CD14-positive monocyte (primary cell): ENCODE results near the gene DNAH9. TPM values are rescaled to one million over a fixed set of nuclear protein-coding genes. Genes with fewer than 3 reads are reported as not detected.
"Not testable (repeated sequence)": the region's sequence is repeated elsewhere in the genome, so short reads cannot be mapped to it uniquely, and the experiment has no call there.

ENCODE experiments used
- DNase-seq, 3 donors: peaks; one replicate each; pipeline ENCODE4 v3.0.0-alpha.2; 2011 to 2022
- H2AFZ ChIP-seq: 2 replicates; pipeline ENCODE4 v1.6.0; 2012; ENCODE audit warnings: mild to moderate bottlenecking, low read depth, low read length, inconsistent platforms; ENCODE audit not compliant: insufficient read depth, poor library complexity, severe bottlenecking
- H3K27ac ChIP-seq, 2 donors: 1 replicate in 1 of 2; 2 replicates in 1 of 2; pipeline ENCODE4 v1.5.1; 2012 to 2013; ENCODE audit warnings: low read length in 2 of 2, control low read depth in 1 of 2, inconsistent platforms in 1 of 2, low read depth in 1 of 2, mild to moderate bottlenecking in 1 of 2
- H3K27me3 ChIP-seq, 2 donors: one replicate each; pipeline versions ENCODE4 v1.6.0 to v1.6.1; 2011 to 2013; ENCODE audit warnings: low read length in 2 of 2; ENCODE audit not compliant: control insufficient read depth in 2 of 2, insufficient read depth in 2 of 2
- H3K36me3 ChIP-seq, 2 donors: replicated peaks in 1 of 2; 1 replicate in 1 of 2; 2 replicates in 1 of 2; pipeline versions ENCODE4 v1.5.1 to v1.6.1; 2012 to 2013; ENCODE audit warnings: low read length in 2 of 2, control low read depth in 1 of 2, inconsistent platforms in 1 of 2, mild to moderate bottlenecking in 1 of 2; ENCODE audit not compliant: insufficient read depth in 2 of 2, control insufficient read depth in 1 of 2
- H3K4me1 ChIP-seq, 2 donors: 1 replicate in 1 of 2; 2 replicates in 1 of 2; pipeline versions ENCODE4 v1.5.1 to v1.6.1; 2012 to 2013; ENCODE audit warnings: low read length in 2 of 2, control low read depth in 1 of 2, inconsistent platforms in 1 of 2, mild to moderate bottlenecking in 1 of 2, moderate library complexity in 1 of 2; ENCODE audit not compliant: insufficient read depth in 2 of 2, control insufficient read depth in 1 of 2
- H3K4me2 ChIP-seq: replicated peaks from 2 replicates; pipeline ENCODE3; 2012; ENCODE audit warnings: low read length, moderate library complexity, mild to moderate bottlenecking; ENCODE audit not compliant: poor library complexity, severe bottlenecking; ENCODE audit errors: extremely low read depth
- H3K4me3 ChIP-seq, 3 experiments: fragments of 200-600 bp in 1 of 3; sonication (generic) in 1 of 3; replicated peaks in 1 of 3; 1 replicate in 2 of 3; 2 replicates in 1 of 3; pipeline ENCODE4 v1.5.1; 2011 to 2013; ENCODE audit warnings: low read length in 3 of 3, mild to moderate bottlenecking in 3 of 3, control low read depth in 2 of 3, low read depth in 2 of 3, inconsistent platforms in 1 of 3, moderate library complexity in 1 of 3
- H3K79me2 ChIP-seq: 2 replicates; pipeline ENCODE4 v1.6.0; 2012; ENCODE audit warnings: mild to moderate bottlenecking, control low read depth, inconsistent platforms, low read length, moderate library complexity; ENCODE audit not compliant: insufficient read depth
- H3K9ac ChIP-seq: 2 replicates; pipeline ENCODE4 v1.6.0; 2017; ENCODE audit warnings: low read length, mild to moderate bottlenecking; ENCODE audit not compliant: insufficient read depth, poor library complexity, severe bottlenecking
- H3K9me3 ChIP-seq, 2 donors: replicated peaks in 1 of 2; 1 replicate in 1 of 2; 2 replicates in 1 of 2; pipeline versions ENCODE4 v1.5.1 to v1.6.1; 2012 to 2013; ENCODE audit warnings: low read length in 2 of 2, control low read depth in 1 of 2; ENCODE audit not compliant: control insufficient read depth in 1 of 2, insufficient read depth in 1 of 2
- H4K20me1 ChIP-seq: 2 replicates; pipeline ENCODE4 v1.6.0; 2012; ENCODE audit warnings: mild to moderate bottlenecking, low read length, control low read depth, moderate library complexity; ENCODE audit not compliant: insufficient read depth
- H3K27ac Mint-ChIP-seq, 7 donors: one replicate each; pipeline ENCODE4 v1.8.0; 2020; ENCODE audit warnings: mild to moderate bottlenecking in 7 of 7, mixed read lengths in 7 of 7, moderate library complexity in 6 of 7, inconsistent platforms in 2 of 7
- H3K27me3 Mint-ChIP-seq, 3 donors: one replicate each; pipeline ENCODE4 v1.8.0; 2021 to 2022; ENCODE audit warnings: low read depth in 3 of 3, mild to moderate bottlenecking in 3 of 3, mixed read lengths in 3 of 3, moderate library complexity in 3 of 3, inconsistent platforms in 1 of 3
- H3K36me3 Mint-ChIP-seq, 2 donors: one replicate each; pipeline ENCODE4 v1.8.0; 2020; ENCODE audit warnings: mixed read lengths in 2 of 2, inconsistent platforms in 1 of 2, mild to moderate bottlenecking in 1 of 2
- H3K4me1 Mint-ChIP-seq: one replicate; pipeline ENCODE4 v1.8.0; 2020; ENCODE audit warnings: mild to moderate bottlenecking, mixed read lengths
- H3K4me3 Mint-ChIP-seq, 2 donors: one replicate each; pipeline ENCODE4 v1.8.0; 2020; ENCODE audit warnings: mild to moderate bottlenecking in 2 of 2, mixed read lengths in 2 of 2, moderate library complexity in 1 of 2
- H3K9me3 Mint-ChIP-seq, 7 donors: one replicate each; pipeline ENCODE4 v1.8.0; 2020 to 2022; ENCODE audit warnings: mixed read lengths in 7 of 7, mild to moderate bottlenecking in 6 of 7, moderate library complexity in 6 of 7, inconsistent platforms in 2 of 7
- CTCF ChIP-seq: fragments of 200-600 bp; IDR thresholded peaks from one replicate; pipeline ENCODE4 v1.8.0; 2022; ENCODE audit warnings: antibody characterized with exemption, mild to moderate bottlenecking
- WGBS: methylation state at CpG from one replicate; pipeline ENCODE4 v1.1.5; 2013; ENCODE audit warnings: missing lambda C conversion rate; ENCODE audit not compliant: insufficient coverage; 5-methylcytosine and 5-hydroxymethylcytosine counted together
- intact Hi-C, 2 donors: fragments of 100-400 bp; cut with micrococcal nuclease; formaldehyde crosslinking; loops; one replicate each; pipeline versions ENCODE4 v1.15.0 to v1.15.1; 2023
- polyA plus RNA-seq, 3 donors: library from polyadenylated mRNA; depleted of rRNA in 1 of 3; unstranded in 2 of 3; stranded (reverse) in 1 of 3; fragments of 300-500 nt in 2 of 3; fragments of >200 nt in 1 of 3; fragmentation: Illumina TruSeq in 2 of 3; gene quantifications; 1 replicate in 2 of 3; 2 replicates in 1 of 3; pipeline ENCODE4 v1.2.3, GENCODE V29; 2012 to 2021

The DNAH9 gene
- polyA plus RNA-seq, 3 donors = not detected

- no peak overlapping the region for H3K4me3 Mint-ChIP-seq
- WGBS = 83% methylated on average over 1 of the region's 2 CpGs
- H3K27ac Mint-ChIP-seq = no peak overlapping the region
- intact Hi-C loops = no loop called here
- no peaks in the 10 kb centered on the region for H3K36me3 Mint-ChIP-seq
- Histone ChIP-seq H4K20me1 (no peaks in the 10 kb centered on the region), H3K27ac (no peak overlapping the region), H3K36me3 (no peaks in the 10 kb centered on the region), H3K9me3 (no peaks in the 10 kb centered on the region), H2AFZ (no peak overlapping the region), H3K4me3 (no peak overlapping the region), H3K4me1 (no peaks in the 10 kb centered on the region), H3K27me3 (no peaks in the 10 kb centered on the region), H3K79me2 (no peaks in the 10 kb centered on the region), H3K9ac (no peak overlapping the region), H3K4me2 (no peak overlapping the region)
- no peak for TF ChIP-seq CTCF
- DNase-seq = no peak
- H3K4me1 Mint-ChIP-seq = no peaks in the 10 kb centered on the region
- H3K9me3 Mint-ChIP-seq = peaks cover 0 to 3% (median 0%) of the 10 kb centered on the region in 7 donors
- peaks cover 0 to 2% (median 1%) of the 10 kb centered on the region in 3 donors for H3K27me3 Mint-ChIP-seq
These were observed 342.6 kb downstream of the DNAH9 start for GRCh38 chr17:11940904-11941303.

GRCh38 chr17:11943086-11943485, 344.8 kb downstream of the DNAH9 start:
- H3K9me3 Mint-ChIP-seq, H3K79me2 ChIP-seq, H3K27me3 ChIP-seq, H3K4me3 Mint-ChIP-seq, DNase-seq, H3K9me3 ChIP-seq, H3K9ac ChIP-seq, H3K27ac ChIP-seq, H3K36me3 Mint-ChIP-seq, H3K27ac Mint-ChIP-seq, intact Hi-C loops, H3K4me3 ChIP-seq, H3K4me1 Mint-ChIP-seq, H2AFZ ChIP-seq, H3K4me2 ChIP-seq, H3K36me3 ChIP-seq, H3K4me1 ChIP-seq, H3K27me3 Mint-ChIP-seq, H4K20me1 ChIP-seq: not testable (repeated sequence)
- WGBS = 94% methylated on average over 9 of the region's 11 CpGs
